Measurements from ENCODE around the gene IL17RD. TPM values are rescaled to one million over a fixed set of nuclear protein-coding genes. Genes with fewer than 3 reads are reported as not detected.

Gene IL17RD
- total and polyA plus RNA-seq, 2 of the 13 experiments (the other 11 are each of a cell fraction or from before 2014, with no cell fraction given), result 0.28 to 0.31 TPM

- intact Hi-C loops (cut with micrococcal nuclease; ENCODE audit: unreplicated experiment) (no loop called here), in situ Hi-C loops (cut with HindIII; ENCODE audit: extremely low pct_ligation_motif_present, low pct_unique_long_range_greater_than_20kb) (loop anchor here (10.0 kb wide), 1 partner anchor 88 kb away; no protein-coding TSS in a partner anchor)
- no peak for ATAC-seq
- peaks cover 56% of the 10 kb centered on the region for H3K4me1 ChIP-seq (ENCODE audit: insufficient read depth, low read length)
- peaks cover 0 to 8% of the 10 kb centered on the region in 2 experiments; a peak in 1 of 5 replicates for H3K27me3 ChIP-seq (ENCODE audit: control insufficient read depth in 1 of 2, insufficient read depth in 2 of 2, low read length in 2 of 2)
- no peak overlapping the region for H2AFZ ChIP-seq (ENCODE audit: low read length)
- FAIRE-seq, result no peak
- no peak overlapping the region for H3K9ac ChIP-seq (ENCODE audit: insufficient read depth, low read depth, low read length)
- peaks cover 4% of the 10 kb centered on the region for H3K79me2 ChIP-seq (ENCODE audit: insufficient read depth, low read length)
- no peaks in the 10 kb centered on the region for H3K36me3 ChIP-seq (replicated peaks in 1 of 2; ENCODE audit: control insufficient read depth in 1 of 2, insufficient read depth in 2 of 2, low read length in 2 of 2)
- H3K27ac ChIP-seq (ENCODE audit: extremely low read length, insufficient read depth, low read length), result no peak overlapping the region
- H4K20me1 ChIP-seq (ENCODE audit: insufficient read depth, low read length), result no peaks in the 10 kb centered on the region
- ChIA-PET CTCF (ENCODE audit: low intra/inter-chr PET ratio, low total read pairs) (no interaction called here), POLR2A (interaction anchor here (0.7 kb wide), 1 partner anchor 207 kb away, joined by 3 read pairs; no protein-coding TSS in a partner anchor)
- no peaks in the 10 kb centered on the region for H3K9me3 ChIP-seq (ENCODE audit: low read length)
- 91% methylated on average over 6 of the region's 6 CpGs for WGBS (ENCODE audit: low lambda C conversion rate)
- TF ChIP-seq MAFF (IDR thresholded peaks at IDR 0.05; ENCODE audit: low read depth, low read length), result peak; percentile 21; the same call in 1 of the 2 replicates
- no peak for TF ChIP-seq HNRNPH1 (optimal IDR thresholded peaks at IDR 0.05; ENCODE audit: low read depth, low read length)
- TF ChIP-seq MAFK (conservative IDR thresholded peaks at IDR 0.05 in 1 of 2, IDR thresholded peaks at IDR 0.05 in 1 of 2; ENCODE audit: low read length in 2 of 2), result peak; percentile 56 to 66; a peak in 3 of 4 replicates
- DNase-seq (ENCODE audit: low spot score), result no peak
- H3K4me2 ChIP-seq (ENCODE audit: low read depth, low read length), result no peak overlapping the region
- no peak overlapping the region for H3K4me3 ChIP-seq (replicated peaks in 1 of 3; ENCODE audit: insufficient read depth in 1 of 3, low read depth in 2 of 3, low read length in 3 of 3)
- no TSS peak for BruUV-seq (replicated peaks)
Observed at GRCh38 chr3:57082481-57082880, 82.7 kb downstream of the IL17RD start.

- ATAC-seq, result no peak
- H3K4me1 ChIP-seq (ENCODE audit: insufficient read depth, low read length), result peaks cover 57% of the 10 kb centered on the region
- peaks cover 10% of the 10 kb centered on the region for H3K79me2 ChIP-seq (ENCODE audit: insufficient read depth, low read length)
- no peaks in the 10 kb centered on the region; a peak in 1 of 5 replicates for H3K36me3 ChIP-seq (replicated peaks in 1 of 2; ENCODE audit: control insufficient read depth in 1 of 2, insufficient read depth in 2 of 2, low read length in 2 of 2)
- H3K27ac ChIP-seq (ENCODE audit: extremely low read length, insufficient read depth, low read length), result no peak overlapping the region
- no peak for DNase-seq (ENCODE audit: low spot score)
- H3K9me3 ChIP-seq (ENCODE audit: low read length), result no peaks in the 10 kb centered on the region
- ChIA-PET POLR2A (no interaction called here), CTCF (ENCODE audit: low intra/inter-chr PET ratio, low total read pairs) (no interaction called here)
- no peaks in the 10 kb centered on the region for H4K20me1 ChIP-seq (ENCODE audit: insufficient read depth, low read length)
- in situ Hi-C loops (cut with HindIII; ENCODE audit: extremely low pct_ligation_motif_present, low pct_unique_long_range_greater_than_20kb), result loop anchor here (10.0 kb wide), 1 partner anchor 86 kb away; no protein-coding TSS in a partner anchor
- no peak overlapping the region for H3K9ac ChIP-seq (ENCODE audit: insufficient read depth, low read depth, low read length)
- no peak overlapping the region for H2AFZ ChIP-seq (ENCODE audit: low read length)
- H3K27me3 ChIP-seq (ENCODE audit: control insufficient read depth in 1 of 2, insufficient read depth in 2 of 2, low read length in 2 of 2), result peaks cover 0 to 8% of the 10 kb centered on the region in 2 experiments; a peak in 1 of 5 replicates
- intact Hi-C loops (cut with micrococcal nuclease; ENCODE audit: unreplicated experiment), result no loop called here
- BruUV-seq (replicated peaks), result no TSS peak
- TF ChIP-seq SUZ12 (IDR thresholded peaks at IDR 0.05; ENCODE audit: low read depth, low read length), result no peak
- TF ChIP-seq TSC22D2 (CRISPR knock-in tag; IDR thresholded peaks at IDR 0.05; ENCODE audit: borderline replicate concordance), result no peak
- no peak for TF ChIP-seq ZSCAN9 (CRISPR knock-in tag; IDR thresholded peaks at IDR 0.05; ENCODE audit: borderline replicate concordance)
- no peak for TF ChIP-seq MNT (IDR thresholded peaks at IDR 0.05)
- no peak for TF ChIP-seq ZGPAT (CRISPR knock-in tag; IDR thresholded peaks at IDR 0.05)
- no peak for TF ChIP-seq FUBP1 (CRISPR knock-in tag; IDR thresholded peaks at IDR 0.05; ENCODE audit: borderline replicate concordance)
- H3K4me2 ChIP-seq (ENCODE audit: low read depth, low read length), result no peak overlapping the region
- no peak for FAIRE-seq
- 37% methylated on average over 3 of the region's 3 CpGs for WGBS (ENCODE audit: low lambda C conversion rate)
- H3K4me3 ChIP-seq (replicated peaks in 1 of 3; ENCODE audit: insufficient read depth in 1 of 3, low read depth in 2 of 3, low read length in 3 of 3), result no peak overlapping the region
Observed at GRCh38 chr3:57081173-57081572, 84.0 kb downstream of the IL17RD start.

Data from HepG2 (cell line).